OCI-LY7 (cell line): ENCODE data around the gene RC3H1. TPM values are rescaled to one million over a fixed set of nuclear protein-coding genes. Genes with fewer than 3 reads are reported as not detected.

Experiments used
- BruUV-seq: library from RNA; stranded (reverse); fragments of 400-500 nt; replicated peaks from 2 replicates; lab custom pipeline; 2021; lab: Mats Ljungman, UMichigan
- CTCF ChIA-PET: fragments of 300-600 bp; sonication (Branson Sonifier 250); formaldehyde crosslinking; loops from one replicate; lab custom pipeline; 2022; ENCODE audit warnings: antibody characterized with exemption; ENCODE audit not compliant: unreplicated experiment; lab: Charles Lee
- POLR2A ChIA-PET: fragments of 300-600 bp; sonication (Branson Sonifier 250); formaldehyde crosslinking; loops from one replicate; lab custom pipeline; 2022; ENCODE audit warnings: antibody characterized with exemption; lab: Charles Lee
- DNase-seq: peaks from one replicate; pipeline ENCODE4 v3.0.0-alpha.2; 2015; ENCODE audit warnings: low spot score
- H2AFZ ChIP-seq: fragments of 200-600 bp; sonication (generic), shearing (Covaris generic); 2 replicates; pipeline ENCODE4 v1.6.1; 2014; ENCODE audit warnings: mild to moderate bottlenecking, antibody characterized with exemption, low read length, moderate library complexity
- H3K27ac ChIP-seq: fragments of 200-600 bp; sonication (generic); 2 replicates; pipeline ENCODE4 v1.5.1; 2014; ENCODE audit warnings: mixed run types, low read depth, mild to moderate bottlenecking, moderate library complexity, low read length, inconsistent platforms; ENCODE audit not compliant: poor library complexity, severe bottlenecking
- H3K36me3 ChIP-seq: fragments of 200-600 bp; sonication (generic); 2 replicates; pipeline ENCODE4 v1.6.1; 2014; ENCODE audit warnings: mild to moderate bottlenecking, antibody characterized with exemption, low read length, moderate library complexity, mixed read lengths; ENCODE audit not compliant: insufficient read depth
- H3K4me1 ChIP-seq: fragments of 200-600 bp; sonication (generic); 2 replicates; pipeline ENCODE4 v1.5.1; 2014; ENCODE audit warnings: mild to moderate bottlenecking, low read length; ENCODE audit not compliant: insufficient read depth, poor library complexity, severe bottlenecking
- H3K4me2 ChIP-seq: fragments of 200-600 bp; sonication (generic); 2 replicates; pipeline ENCODE4 v1.6.1; 2014; ENCODE audit warnings: mild to moderate bottlenecking, low read length
- H3K4me3 ChIP-seq: fragments of 200-600 bp; sonication (generic); 2 replicates; pipeline ENCODE4 v1.5.1; 2014; ENCODE audit warnings: mild to moderate bottlenecking, low read depth, low read length; ENCODE audit not compliant: poor library complexity, severe bottlenecking
- H3K79me2 ChIP-seq: fragments of 200-600 bp; sonication (generic); 2 replicates; pipeline ENCODE4 v1.6.1; 2016; ENCODE audit warnings: low read depth, mild to moderate bottlenecking, low read length, moderate library complexity, mixed read lengths; ENCODE audit not compliant: insufficient read depth
- H3K9me2 ChIP-seq: fragments of 200-600 bp; sonication (generic); 2 replicates; pipeline ENCODE4 v1.6.1; 2016; ENCODE audit warnings: mild to moderate bottlenecking, low read length, mixed read lengths; ENCODE audit not compliant: insufficient read depth
- H3K9me3 ChIP-seq: fragments of 200-600 bp; sonication (generic); 2 replicates; pipeline ENCODE4 v1.6.1; 2014; ENCODE audit warnings: mild to moderate bottlenecking, mixed run types, low read length, mixed read lengths
- H4K20me1 ChIP-seq: fragments of 200-600 bp; sonication (generic); 2 replicates; pipeline ENCODE4 v1.6.1; 2014; ENCODE audit warnings: mild to moderate bottlenecking, antibody characterized with exemption, low read length, moderate library complexity, mixed read lengths; ENCODE audit not compliant: insufficient read depth
- CTCF ChIP-seq: fragments of 200-600 bp; sonication (generic); conservative IDR thresholded peaks from 2 replicates; pipeline ENCODE4 v1.5.1; 2014; ENCODE audit warnings: mild to moderate bottlenecking, antibody characterized with exemption, low read length, moderate library complexity, mixed read lengths
- EZH2phosphoT487 ChIP-seq: fragments of 200-600 bp; sonication (generic); IDR thresholded peaks from 2 replicates; pipeline ENCODE4 v1.6.1; 2018; ENCODE audit warnings: low read depth, borderline replicate concordance, mild to moderate bottlenecking, mixed run types, antibody characterized with exemption, low read length, moderate library complexity, mixed read lengths
- intact Hi-C: fragments of 100-400 bp; cut with micrococcal nuclease; formaldehyde crosslinking; loops from one replicate; pipeline ENCODE4 v1.10.0; 2022; ENCODE audit not compliant: unreplicated experiment
- total RNA-seq, 2 experiments: library from RNA; depleted of rRNA in 1 of 2; stranded (reverse); fragments of >200 nt in 1 of 2; shearing (Covaris generic) in 1 of 2; gene quantifications; 2 replicates each; pipeline ENCODE4 v1.2.3, GENCODE V29; 2014 to 2022

RC3H1 gene
- total RNA-seq, 2 experiments from 2014 or later = 21.0 to 34.0 TPM

- no peaks in the 10 kb centered on the region for H4K20me1 ChIP-seq
- no peaks in the 10 kb centered on the region for H3K9me2 ChIP-seq
- H3K36me3 ChIP-seq = peaks cover 94% of the 10 kb centered on the region
- H3K27ac ChIP-seq = no peak overlapping the region
- H3K4me1 ChIP-seq = no peaks in the 10 kb centered on the region
- H2AFZ ChIP-seq = no peak overlapping the region
- intact Hi-C loops = no loop called here
- DNase-seq = no peak
- H3K79me2 ChIP-seq = no peaks in the 10 kb centered on the region
- ChIA-PET CTCF (no interaction called here), POLR2A (interaction anchor here (0.6 kb wide), 1 partner anchor 53 kb away, joined by 3 read pairs; no protein-coding TSS in a partner anchor)
- no peak overlapping the region for H3K4me3 ChIP-seq
- no peak overlapping the region for H3K4me2 ChIP-seq
- no TSS peak for BruUV-seq
- TF ChIP-seq CTCF (no peak), EZH2phosphoT487 (no peak)
- no peaks in the 10 kb centered on the region for H3K9me3 ChIP-seq
Measured at GRCh38 chr1:173963477-173963876, 58.7 kb downstream of the RC3H1 start.

GRCh38 chr1:173960625-173961024, 61.5 kb downstream of the RC3H1 start:
- intact Hi-C loops = no loop called here
- H3K4me3 ChIP-seq = no peak overlapping the region
- no peak overlapping the region for H3K27ac ChIP-seq
- no peak overlapping the region for H2AFZ ChIP-seq
- H3K4me1 ChIP-seq = no peaks in the 10 kb centered on the region
- ChIA-PET CTCF (no interaction called here), POLR2A (interaction anchor here (0.6 to 1.0 kb wide), 3 partner anchors 9 to 27 kb away, joined by 3 to 4 read pairs (median 3); no protein-coding TSS in a partner anchor)
- BruUV-seq = TSS peak; percentile 33
- peaks cover 90% of the 10 kb centered on the region for H3K36me3 ChIP-seq
- TF ChIP-seq EZH2phosphoT487 = no peak
- no peak for TF ChIP-seq CTCF
- no peaks in the 10 kb centered on the region for H3K9me3 ChIP-seq
- H4K20me1 ChIP-seq = no peaks in the 10 kb centered on the region
- no peak for DNase-seq
- H3K9me2 ChIP-seq = no peaks in the 10 kb centered on the region
- no peaks in the 10 kb centered on the region for H3K79me2 ChIP-seq
- no peak overlapping the region for H3K4me2 ChIP-seq

GRCh38 chr1:173954179-173954578, 68.0 kb downstream of the RC3H1 start:
- no TSS peak for BruUV-seq
- Histone ChIP-seq H3K9me3 (no peaks in the 10 kb centered on the region), H3K4me1 (no peaks in the 10 kb centered on the region), H3K79me2 (no peaks in the 10 kb centered on the region), H2AFZ (no peak overlapping the region), H3K27ac (no peak overlapping the region), H3K4me3 (no peak overlapping the region), H3K4me2 (no peak overlapping the region), H3K36me3 (peaks cover 81% of the 10 kb centered on the region), H4K20me1 (no peaks in the 10 kb centered on the region), H3K9me2 (no peaks in the 10 kb centered on the region)
- CTCF ChIA-PET = no interaction called here
- POLR2A ChIA-PET = no interaction called here
- no peak for DNase-seq
- intact Hi-C loops = no loop called here
- no peak for TF ChIP-seq EZH2phosphoT487
- no peak for TF ChIP-seq CTCF
